Eye (tissue), 1 donor: ENCODE results near the gene C16orf95.
A peak's percentile ranks its signal among the peaks of the same experiment; 100 is the strongest.

ENCODE experiments used
- DNase-seq: peaks from one replicate; pipeline ENCODE4 v3.0.0-alpha.2; 2015

The C16orf95 gene

DNA sequence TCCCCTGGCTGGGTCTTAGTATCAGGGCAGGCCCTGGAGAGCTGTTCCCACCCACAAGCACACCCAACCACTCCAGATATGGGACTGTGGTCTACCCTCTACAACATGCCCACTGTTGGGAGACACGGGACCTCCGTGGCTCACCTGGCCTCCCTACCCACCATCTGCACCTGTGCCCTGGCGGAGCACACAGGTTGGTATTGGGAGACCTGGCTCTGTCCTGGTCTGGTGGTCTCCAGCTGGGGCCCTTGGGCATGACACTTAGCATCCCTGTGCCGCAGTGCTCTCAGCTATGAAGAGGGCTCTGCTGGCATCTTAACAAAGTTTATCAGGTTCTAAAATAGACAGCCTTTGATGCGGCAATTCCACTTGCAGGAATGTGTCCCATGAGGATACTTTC, 5.8 kb downstream of the C16orf95 start:
- DNase-seq = no peak

DNA sequence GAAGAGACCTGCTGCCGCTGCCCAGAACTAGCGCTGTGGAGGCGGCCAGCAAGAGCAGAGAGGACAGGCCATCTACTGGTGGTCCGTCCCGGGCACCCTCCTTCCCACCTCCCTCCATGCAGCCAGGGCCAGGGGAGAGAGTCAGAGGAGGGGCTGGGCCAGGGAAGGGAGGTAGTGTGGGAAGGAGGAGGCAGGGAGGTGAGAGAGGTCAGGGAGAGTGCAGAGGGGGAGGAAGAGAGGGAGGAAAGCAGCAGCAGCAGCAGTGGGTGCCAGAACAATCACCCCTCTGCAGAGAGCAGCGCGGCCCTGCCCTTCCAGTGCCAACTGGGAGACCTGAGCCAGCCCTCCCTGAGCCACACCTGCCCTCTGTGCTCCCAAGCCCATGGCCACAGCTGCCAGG, 6.6 kb downstream of the C16orf95 start:
- DNase-seq = no peak

DNA sequence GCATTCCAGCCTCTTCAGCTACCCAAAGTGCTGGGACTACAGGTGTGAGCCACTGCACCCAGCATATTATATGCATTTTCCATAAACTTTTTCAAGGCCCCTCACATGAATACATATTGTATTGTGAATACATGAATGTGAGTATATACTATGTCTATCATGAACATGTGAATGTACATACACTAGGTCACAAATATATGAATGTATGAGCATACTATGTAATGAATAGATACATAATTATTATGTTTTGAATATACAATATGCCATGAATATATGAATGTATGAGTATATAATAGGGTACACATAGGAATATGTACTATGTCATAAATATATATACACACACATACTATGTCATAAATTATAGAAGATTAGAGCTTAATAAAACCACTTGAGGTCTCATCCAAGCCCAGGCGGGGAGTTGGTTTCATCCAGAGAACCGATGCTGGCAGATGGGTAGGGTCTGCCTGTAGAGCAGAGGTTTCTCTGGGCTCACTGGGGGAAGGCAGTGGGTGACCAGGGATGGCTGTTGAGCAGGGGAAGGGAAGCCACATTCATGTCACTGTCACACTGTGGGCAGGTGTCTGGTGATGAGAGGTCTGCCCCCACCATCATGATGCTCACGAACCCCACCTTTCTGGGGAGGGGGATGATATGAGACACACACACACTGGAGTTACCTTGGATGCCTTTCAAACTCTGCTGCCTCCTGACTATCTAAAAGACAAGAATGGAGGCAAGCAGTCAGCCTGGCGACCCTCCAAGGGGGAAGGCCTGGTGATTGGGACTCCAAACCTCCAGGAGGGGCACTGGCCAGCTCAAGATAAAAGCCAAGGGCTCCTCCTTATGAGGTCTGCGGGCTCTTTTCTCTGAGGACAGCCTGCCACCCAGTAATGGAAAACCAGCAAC, 7.3 kb downstream of the C16orf95 start:
- no peak for DNase-seq

DNA sequence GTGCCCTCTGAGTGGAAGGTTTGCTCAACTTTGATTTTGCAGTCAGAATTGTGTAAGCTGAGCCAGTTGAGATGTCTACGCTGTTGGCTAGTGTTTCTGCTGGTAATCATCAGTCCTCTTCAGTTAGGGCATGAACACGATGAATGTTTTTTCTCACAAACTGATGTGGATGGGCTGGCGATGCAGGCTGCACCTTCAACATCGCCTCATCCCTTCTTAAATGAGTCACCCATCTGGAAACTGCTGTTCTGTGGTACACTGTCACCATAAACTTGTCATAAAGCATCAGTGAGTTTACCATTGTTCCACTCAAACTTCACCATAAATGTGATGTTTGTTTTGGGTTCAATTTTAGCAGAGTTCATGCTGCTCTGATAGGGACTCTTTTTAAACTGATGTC, 8.4 kb downstream of the C16orf95 start:
- DNase-seq = no peak

DNA sequence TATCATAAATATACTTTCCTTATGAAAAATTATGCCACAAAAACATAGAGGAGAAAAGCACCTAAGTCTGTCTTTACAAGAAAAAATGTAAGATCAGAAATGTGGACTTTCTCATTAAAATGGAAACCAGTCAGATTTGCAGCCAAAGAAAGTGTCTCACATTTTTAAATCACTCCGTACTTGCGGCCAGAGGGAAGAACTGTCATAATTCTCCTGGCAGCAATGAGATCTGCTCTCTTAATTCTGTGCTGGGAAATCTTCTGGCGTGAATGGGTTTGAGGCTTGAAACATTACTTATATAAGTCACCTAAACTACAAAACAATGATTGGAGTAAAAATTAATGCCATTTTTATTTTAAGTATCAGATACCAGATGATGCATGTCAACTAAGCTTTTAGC, 10.7 kb downstream of the C16orf95 start:
- no peak for DNase-seq

DNA sequence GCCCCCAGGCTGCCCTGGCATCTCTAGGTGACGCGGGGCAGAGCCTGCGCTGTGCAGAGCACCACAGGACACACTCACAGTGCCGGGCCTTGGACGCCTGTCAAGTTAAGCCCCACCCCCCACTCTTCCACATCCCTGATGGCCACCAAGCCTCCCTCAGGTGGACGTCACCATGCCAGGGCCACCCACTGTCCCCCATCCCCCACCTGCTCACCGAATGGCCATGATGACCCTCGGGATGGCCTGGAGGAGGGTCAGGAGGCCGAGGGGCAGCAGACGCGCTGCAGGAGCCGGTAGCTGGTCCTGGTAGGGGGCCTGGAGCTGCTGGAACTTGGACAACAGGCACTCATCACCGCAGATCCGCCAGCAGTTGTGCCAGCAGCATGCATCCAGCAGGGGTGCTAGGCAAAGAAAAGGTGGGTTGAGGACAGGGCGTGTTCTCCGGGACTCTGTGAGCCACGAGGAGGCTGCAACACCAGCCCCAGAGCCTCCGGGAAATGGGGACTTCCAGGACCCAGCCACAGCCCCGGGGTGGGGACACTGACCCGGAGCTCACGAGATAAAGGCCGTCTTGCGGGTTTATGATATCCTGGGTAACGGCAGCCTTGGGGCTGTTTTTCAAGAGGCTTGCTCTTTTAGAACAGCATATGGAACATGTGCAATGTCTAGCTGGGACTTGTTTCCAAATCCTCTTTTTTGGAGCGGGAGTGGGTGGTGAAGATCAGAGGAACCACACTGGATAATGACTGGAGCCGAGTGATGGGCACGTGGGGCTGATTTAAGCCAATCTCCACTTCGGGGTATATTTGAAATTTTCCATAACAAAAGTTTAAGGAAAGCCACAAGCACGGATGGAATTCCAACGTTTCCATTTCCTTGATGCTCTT, 11.4 kb downstream of the C16orf95 start:
- peak; percentile 54 for DNase-seq

DNA sequence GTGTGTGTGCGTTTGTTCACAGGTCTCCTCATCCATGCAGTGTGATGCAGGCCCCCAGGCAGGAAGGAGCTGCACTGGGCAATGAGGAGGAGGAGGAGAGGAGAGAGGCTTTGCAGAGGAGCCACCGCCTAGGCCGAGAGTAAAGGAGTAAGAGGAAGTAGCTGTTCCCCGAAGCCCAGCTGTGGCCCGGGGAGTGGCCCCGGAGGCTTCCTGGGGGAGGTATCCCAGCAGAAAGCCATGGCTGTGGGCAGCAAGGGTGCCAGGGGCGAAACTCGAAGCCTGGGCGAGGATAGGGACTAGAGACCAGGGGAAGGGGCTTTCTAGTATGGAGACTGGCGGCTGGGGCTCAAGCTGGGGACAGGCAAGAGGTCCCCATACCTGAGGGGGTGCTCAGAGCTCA, 12.2 kb downstream of the C16orf95 start:
- no peak for DNase-seq

DNA sequence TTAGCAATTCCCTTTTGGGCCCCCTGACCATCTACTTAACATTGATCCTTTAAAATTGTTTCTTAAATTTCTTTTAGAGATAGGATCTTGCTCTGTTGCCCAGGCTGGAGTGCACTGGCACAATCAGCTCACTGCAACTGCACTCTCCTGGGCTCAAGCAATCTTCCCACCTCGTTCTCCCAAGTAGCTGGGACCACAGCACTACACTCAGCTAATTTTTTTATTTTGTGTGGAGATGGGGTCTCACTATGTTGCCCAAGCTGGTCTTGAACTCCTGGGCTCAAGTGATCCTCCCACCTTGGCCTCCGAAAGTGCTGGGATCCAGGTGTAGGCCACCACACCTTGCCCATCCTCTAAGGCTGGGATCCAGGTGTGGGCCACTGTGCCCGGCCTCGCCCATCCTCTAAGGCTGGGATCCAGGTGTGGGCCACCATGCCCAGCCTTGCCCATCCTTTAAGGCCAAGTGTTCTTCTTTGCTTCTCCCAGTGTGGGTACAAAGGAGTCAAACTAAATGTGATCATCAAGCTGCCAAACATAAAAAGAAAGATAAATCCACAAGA, 13.2 kb downstream of the C16orf95 start:
- no peak for DNase-seq

DNA sequence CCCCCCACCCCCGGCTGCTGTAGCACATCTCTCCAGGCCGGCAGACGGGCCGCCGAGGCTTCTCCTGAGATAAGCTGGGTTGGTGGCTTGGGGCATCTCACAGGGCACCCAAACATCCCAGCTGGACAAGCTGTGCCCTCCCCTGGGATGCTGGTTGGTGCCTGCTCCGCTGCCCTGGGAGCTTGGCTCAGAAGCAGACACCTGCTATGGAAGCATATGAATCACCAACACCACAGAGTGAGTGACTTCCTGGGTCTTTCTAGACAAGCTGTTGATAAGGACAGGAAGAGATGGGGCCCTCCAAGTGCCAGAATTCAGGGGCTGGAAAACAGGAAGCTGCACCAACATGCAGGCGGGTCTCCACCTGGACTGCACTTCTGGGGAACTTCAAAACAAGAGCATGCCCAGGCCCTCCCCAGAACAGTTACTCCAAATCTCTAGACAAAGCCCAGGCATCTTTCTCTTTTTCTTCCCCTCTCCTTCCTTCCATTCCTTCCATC, 13.7 kb downstream of the C16orf95 start:
- DNase-seq = no peak

DNA sequence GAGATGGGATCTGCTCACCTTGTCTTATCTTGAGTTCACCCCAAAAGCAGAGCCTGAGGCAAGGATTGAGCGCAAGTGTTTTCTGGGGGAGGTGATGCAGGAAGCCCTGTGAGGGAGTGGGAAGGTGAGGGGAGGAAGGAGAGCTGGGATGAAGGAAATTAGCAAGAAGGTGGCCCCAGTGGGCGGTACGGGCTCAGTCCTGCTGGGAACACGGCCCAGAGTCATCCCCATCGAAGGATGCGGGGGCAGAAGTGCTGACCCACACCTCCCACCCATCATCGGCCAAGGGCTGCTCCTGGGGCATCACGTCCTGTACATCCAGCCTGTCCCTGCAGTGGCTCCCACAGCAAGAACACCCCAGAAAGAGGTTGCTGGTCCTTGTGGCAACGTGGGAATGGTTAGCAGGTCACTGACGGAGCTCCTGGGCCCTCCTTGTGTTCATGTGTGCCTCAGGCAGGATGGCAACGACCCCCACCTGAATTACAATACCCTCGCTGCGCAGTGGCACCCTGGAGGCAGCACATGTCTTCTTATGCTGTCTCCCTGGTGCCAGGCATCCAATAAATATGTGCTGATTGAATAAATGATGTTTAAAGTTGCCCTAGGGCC, 18.2 kb downstream of the C16orf95 start:
- no peak for DNase-seq

DNA sequence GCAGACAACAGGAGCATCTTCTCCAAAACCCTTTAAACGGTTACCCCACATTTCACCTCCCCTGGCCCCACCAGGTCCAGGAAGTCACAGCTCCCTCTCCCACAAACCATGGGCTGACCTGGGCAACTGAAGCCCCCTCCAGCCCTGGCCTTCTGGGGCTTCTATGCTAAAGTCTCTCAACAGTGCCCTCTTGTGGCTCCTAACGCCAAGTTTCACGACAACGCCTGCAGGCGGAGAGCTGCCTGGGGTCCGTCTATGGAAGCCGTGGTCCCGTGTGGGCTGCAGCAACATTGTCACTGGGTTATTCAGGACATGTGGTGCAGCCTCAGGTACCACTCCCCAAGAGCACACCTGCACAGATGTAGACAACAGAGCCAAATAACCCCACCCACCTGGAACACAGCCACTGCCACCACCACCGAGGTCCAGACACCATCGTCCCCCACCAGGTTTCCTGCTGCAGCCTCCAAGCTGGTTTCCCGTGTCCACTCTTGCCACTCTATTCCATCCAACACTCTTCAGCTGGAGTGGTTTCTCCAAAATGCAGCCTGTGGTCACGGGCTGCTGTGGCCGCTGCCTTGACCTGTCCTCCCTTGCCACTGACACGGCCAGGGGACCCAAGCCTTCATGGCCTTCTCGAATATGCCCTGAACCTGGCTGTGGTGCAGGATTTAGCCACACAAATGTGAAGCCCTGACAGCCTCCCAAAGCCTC, 19.1 kb downstream of the C16orf95 start:
- peak; percentile 80 for DNase-seq

DNA sequence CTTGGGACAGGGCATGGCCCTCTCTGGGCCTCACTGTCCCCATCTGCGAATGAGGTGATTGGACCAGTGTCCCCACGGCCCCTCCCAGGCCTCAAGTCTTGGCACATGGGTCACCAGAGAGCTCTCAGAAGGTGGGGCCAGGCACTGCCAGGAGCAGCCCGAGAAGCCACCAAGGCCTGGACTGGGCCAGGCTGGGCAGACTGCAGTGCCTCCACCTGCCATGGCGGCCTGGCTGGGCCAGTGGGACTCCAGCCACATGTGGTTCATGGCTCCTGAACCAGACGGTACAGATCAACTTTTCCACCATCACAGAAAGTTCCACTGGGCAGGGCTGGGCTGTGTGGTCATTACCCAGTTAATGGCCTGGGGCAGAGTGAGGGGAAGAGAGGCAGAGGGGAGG, 19.8 kb downstream of the C16orf95 start:
- DNase-seq = no peak

DNA sequence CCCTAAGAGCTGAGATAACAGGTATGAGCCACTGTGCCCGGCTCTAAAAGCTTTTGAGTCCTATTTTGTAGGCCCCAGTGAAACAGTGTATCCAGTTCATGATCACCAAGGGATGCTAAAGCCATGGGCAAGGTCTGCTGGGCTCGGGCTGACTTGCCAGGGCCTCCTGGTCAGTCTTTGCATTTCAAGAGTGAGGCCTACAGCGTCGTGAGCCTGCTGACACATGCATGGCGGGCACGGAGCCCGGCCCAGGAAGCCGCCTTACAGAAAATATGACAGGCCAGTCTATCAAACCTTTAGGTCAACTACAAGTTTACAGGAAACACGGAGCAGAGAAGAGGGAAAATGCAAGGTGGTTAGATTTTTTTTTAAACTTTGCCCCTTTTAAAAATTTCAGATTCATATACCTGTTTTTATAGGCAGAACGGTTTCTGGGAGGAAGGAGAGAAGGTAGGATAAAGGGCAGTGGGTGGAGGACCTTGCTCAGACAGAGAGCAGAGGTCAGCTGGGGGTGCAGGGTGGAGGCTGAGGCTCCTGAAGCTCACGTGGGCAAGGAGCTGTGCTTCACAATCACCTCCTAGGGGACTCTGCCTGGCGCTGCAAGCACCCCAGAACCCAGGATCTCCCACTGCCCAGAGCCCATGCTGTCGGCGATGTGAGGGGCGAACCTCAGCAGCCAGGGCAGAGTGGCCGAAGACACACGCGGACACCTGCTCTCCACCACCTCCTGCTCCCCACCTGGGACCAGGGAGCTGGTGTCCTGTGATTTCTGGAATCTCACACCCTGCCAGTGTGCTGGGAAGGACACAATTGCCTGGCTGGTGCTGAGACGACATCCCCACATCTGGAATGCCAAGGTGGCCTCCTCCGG, 21.3 kb downstream of the C16orf95 start:
- DNase-seq = no peak

DNA sequence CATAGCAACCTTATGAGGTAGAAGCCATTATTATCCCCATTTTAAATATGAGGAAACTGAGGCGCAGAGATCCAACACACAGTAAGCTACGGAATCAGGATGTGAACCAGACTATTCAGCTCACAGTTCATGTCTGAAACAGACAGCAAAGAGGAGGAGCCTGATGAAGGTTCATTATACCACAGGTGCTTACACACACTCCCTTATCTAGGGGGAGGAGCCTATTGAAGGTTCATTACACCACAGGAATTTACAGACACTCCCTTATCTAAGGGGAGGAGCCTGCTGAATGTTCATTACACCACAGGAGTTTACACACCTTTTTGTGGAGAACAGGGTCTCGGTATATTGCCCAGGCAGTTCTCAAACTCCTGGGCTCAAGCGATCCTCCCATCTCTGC, 21.9 kb downstream of the C16orf95 start:
- no peak for DNase-seq

DNA sequence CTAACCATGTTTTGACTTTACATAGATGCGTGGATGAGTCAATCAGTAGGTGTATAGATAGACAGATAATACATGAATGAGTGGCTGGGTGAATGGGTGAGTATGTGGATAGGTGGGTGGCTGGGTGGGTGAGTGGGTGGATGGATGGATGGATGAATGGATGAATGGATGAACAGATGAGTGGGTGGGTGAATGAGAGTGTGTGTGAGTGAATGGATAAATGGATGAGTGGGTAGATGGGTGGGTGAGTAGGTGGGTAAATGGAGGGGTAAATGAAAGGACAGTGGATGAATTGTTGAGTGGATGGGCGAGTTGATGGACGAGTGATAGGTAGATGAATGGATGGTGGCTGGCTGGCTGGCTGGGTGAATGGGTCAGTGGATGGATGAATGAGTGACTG, 23.2 kb downstream of the C16orf95 start:
- no peak for DNase-seq

DNA sequence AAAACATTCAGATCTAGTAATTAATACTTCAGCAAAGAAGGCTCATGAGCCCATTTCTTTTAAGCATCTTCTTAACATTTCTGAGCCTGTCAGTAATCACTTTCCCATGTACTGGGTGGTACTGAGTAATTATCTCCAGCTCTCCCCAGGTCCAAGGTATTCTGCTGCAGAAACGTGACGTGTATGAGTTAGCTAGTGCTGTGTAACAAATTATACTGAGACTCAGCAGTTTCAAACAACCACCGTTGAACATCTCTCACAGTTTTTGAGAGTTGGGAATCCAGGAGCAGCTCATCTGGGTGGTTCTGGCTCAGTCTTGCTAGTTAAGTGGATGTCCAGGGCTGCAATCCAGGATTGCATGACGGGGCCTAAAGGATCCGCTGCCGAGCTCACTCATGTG, 25.2 kb downstream of the C16orf95 start:
- DNase-seq = no peak

DNA sequence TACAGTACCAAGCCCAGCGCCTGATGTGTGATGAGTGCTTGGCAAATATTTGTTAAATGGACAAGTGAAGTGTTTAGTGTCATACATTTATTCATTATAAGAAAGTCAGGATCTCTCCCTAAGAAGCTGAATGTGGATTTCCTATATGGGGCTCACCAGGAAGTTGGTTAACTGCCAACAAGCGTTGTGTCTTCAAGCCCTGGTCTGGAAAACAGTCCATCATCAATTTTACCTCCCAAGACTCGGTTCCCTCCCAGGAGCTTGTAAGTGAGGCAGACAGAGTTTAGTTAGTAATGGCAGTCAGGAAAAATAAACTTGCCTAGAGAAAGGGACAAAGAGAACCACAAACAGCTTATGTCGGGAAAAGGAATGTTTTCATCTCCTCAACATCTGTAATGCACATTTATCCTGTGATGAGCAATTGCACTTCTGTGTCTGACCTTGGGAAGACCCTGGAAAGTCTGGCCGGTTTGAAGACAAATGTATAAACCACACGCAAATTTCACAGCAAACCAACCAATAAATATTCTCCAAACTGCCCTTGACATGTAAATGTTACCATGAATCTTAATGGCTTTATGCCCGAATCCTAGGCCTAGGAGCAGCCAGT, 28.3 kb downstream of the C16orf95 start:
- DNase-seq = no peak

DNA sequence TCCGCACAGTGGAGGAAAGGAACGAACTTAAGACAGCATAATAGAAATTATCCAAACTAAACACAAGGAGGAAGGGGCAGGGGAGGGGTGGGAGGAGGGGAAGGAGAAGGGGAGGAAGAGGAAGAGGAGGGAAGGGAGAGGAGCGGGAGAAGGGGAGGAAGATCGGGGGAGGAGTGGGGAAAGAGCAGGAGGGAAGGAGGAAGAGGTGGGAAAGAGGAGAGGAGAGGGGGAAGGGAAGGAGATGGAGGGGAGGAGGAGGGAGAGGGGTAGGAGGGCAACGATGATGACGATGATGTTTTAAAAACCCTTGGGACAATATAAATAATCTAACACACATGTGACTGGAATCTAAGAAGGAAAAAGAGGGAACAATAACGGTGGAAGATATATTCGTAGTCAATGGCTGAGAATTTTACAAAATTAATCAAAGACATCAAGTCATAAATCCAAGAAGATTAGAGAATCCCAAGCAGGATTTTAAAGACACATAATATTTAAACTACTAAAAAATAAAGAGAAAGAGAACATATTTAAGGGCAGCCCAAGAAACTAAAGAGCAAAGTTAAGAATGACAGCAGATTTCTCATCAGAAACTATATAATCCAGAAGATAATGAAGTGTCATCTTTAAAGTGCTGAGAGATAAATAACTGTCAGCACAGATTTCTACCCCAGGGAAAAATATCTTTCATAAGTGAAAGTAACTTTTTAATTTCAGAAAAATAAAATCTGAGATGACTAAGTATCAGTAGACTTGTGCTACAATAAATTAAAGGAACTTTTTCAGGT, 30.2 kb downstream of the C16orf95 start:
- DNase-seq = no peak

DNA sequence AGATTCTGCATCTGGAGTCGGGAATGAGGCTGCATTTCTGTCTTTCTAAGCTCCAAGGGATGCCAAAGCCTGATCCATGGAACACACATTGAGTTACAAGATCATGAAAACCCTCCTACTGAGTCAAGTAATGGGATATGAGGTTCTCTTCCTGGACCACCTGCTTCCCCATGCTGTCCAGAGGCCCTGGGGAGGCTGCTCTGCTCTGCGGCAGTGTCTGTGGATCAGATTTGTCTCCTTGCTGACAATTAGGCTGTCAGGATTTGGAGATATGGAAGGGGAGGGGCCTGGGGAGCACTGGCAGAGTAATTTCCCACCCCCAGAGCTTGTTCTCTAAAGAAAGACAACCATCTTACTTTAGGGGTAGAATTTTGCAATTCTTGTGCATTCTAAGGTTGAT, 33.0 kb downstream of the C16orf95 start:
- peak; percentile 17 for DNase-seq

DNA sequence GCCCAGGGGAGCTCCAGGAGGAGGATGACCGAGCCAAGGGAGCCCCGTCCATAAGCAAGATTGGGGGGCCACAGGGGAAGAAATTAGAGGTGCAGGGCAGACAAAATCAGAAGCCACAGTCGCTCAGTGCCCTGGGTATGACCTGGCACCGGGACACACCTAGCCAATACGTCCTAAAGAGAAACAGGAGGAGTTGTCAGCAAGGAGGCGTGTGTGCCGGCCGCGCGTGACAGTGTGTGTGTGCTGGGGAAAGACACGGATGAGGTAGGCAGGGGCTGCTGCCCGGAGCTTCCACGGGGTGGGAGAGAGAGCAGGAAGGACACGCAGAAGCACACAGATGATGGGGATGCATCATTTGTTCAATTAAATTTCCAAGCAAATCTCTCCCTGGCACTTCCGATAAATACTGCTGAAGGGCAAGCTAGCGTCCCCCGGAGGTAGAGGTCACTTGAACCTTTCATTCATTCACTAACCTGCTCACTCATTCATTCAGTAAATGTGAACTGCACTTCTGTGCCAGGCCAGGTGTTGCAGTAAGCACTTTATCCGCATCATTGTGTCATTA, 38.0 kb downstream of the C16orf95 start:
- DNase-seq = no peak
